Ishikawa (cell line): ENCODE measurements around the gene NFATC1.

ENCODE experiments used
- CEBPB ChIP-seq: IDR thresholded peaks from 2 replicates; pipeline ENCODE4 v1.6.1; 2012
- CREB1 ChIP-seq: IDR thresholded peaks from 2 replicates; pipeline ENCODE4 v1.6.1; 2012; ENCODE audit warnings: low read depth
- EGR1 ChIP-seq: IDR thresholded peaks from 2 replicates; pipeline ENCODE4 v1.6.1; 2012
- EP300 ChIP-seq: IDR thresholded peaks from 2 replicates; pipeline ENCODE4 v1.6.1; 2012; ENCODE audit warnings: borderline replicate concordance
- FOXM1 ChIP-seq: IDR thresholded peaks from 2 replicates; pipeline ENCODE4 v1.6.1; 2012; ENCODE audit warnings: low read depth, borderline replicate concordance
- MAX ChIP-seq: IDR thresholded peaks from 2 replicates; pipeline ENCODE4 v1.6.1; 2012
- NFIC ChIP-seq: IDR thresholded peaks from 2 replicates; pipeline ENCODE4 v1.6.1; 2012
- RAD21 ChIP-seq: IDR thresholded peaks from 2 replicates; pipeline ENCODE4 v1.6.1; 2012; ENCODE audit warnings: low read depth
- REST ChIP-seq: IDR thresholded peaks from 2 replicates; pipeline ENCODE4 v1.6.1; 2012; ENCODE audit warnings: low read depth, mild to moderate bottlenecking
- TAF1 ChIP-seq: IDR thresholded peaks from 2 replicates; pipeline ENCODE4 v1.6.1; 2012; ENCODE audit warnings: low read depth, mild to moderate bottlenecking
- TCF12 ChIP-seq: IDR thresholded peaks from 2 replicates; pipeline ENCODE4 v1.6.1; 2012; ENCODE audit warnings: low read depth
- TEAD4 ChIP-seq: IDR thresholded peaks from 2 replicates; pipeline ENCODE4 v1.6.1; 2012
- USF1 ChIP-seq: IDR thresholded peaks from 2 replicates; pipeline ENCODE4 v1.6.1; 2012
- YY1 ChIP-seq: IDR thresholded peaks from 2 replicates; pipeline ENCODE4 v1.6.1; 2012; ENCODE audit warnings: low read depth
- ZBTB7A ChIP-seq: IDR thresholded peaks from 2 replicates; pipeline ENCODE4 v1.6.1; 2012; ENCODE audit warnings: low read depth

The NFATC1 gene

GRCh38 chr18:79395308-79395640, 456 bp upstream of the NFATC1 start:
- TF ChIP-seq EGR1 (no peak), CEBPB (no peak), FOXM1 (no peak)

- TF ChIP-seq TCF12: no peak
- TF ChIP-seq FOXM1: no peak
- 0 out of 2 replicates have a peak, but pooled peaks have one; percentile 6 for TF ChIP-seq TAF1
- no peak for TF ChIP-seq EP300
- TF ChIP-seq CEBPB: no peak
- 0 out of 2 replicates have a peak, but pooled peaks have one; percentile 29 for TF ChIP-seq MAX
- TF ChIP-seq EGR1: no peak
- TF ChIP-seq YY1: no peak
- peak; percentile 57; the same call in 1 of the 2 replicates for TF ChIP-seq RAD21
- peak; percentile 14; the same call in 1 of the 2 replicates for TF ChIP-seq USF1
- no peak for TF ChIP-seq REST
- no peak for TF ChIP-seq CREB1
- peak; percentile 14 for TF ChIP-seq ZBTB7A
- TF ChIP-seq TEAD4: no peak
- no peak for TF ChIP-seq NFIC
Measured at GRCh38 chr18:79396431-79397246, 909 bp downstream of the NFATC1 start.

GRCh38 chr18:79397247-79397829, 1.6 kb downstream of the NFATC1 start:
- TF ChIP-seq NFIC (no peak), TEAD4 (no peak), EP300 (no peak), TAF1 (no peak), RAD21 (no peak), FOXM1 (no peak), MAX (no peak), EGR1 (no peak), CEBPB (no peak), REST (no peak), USF1 (no peak), TCF12 (no peak), CREB1 (no peak), ZBTB7A (no peak), YY1 (no peak)

- no peak for TF ChIP-seq YY1
- TF ChIP-seq EGR1: no peak
- TF ChIP-seq RAD21: no peak
- no peak for TF ChIP-seq CREB1
- no peak for TF ChIP-seq USF1
- no peak for TF ChIP-seq NFIC
Measured at GRCh38 chr18:79397830-79398761, 2.4 kb downstream of the NFATC1 start.
